ENCODE measurements around the gene FHIT. TPM values are rescaled to one million over a fixed set of nuclear protein-coding genes. Genes with fewer than 3 reads are reported as not detected.

The FHIT gene
- total RNA-seq, 2 donors from 2014 or later: 2.9 to 12.2 TPM

GRCh38 chr3:61139686-61140085 is 111.6 kb downstream of the FHIT start:
- no peak overlapping the region for H3K4me3 Mint-ChIP-seq
- no peak for ATAC-seq (replicated peaks)
- H3K27me3 Mint-ChIP-seq: no peaks in the 10 kb centered on the region
- H3K27ac Mint-ChIP-seq: no peak overlapping the region
- H3K36me3 Mint-ChIP-seq (ENCODE audit: low read depth): no peaks in the 10 kb centered on the region
- H3K9me3 Mint-ChIP-seq: no peaks in the 10 kb centered on the region
- no peaks in the 10 kb centered on the region for H3K4me1 Mint-ChIP-seq

GRCh38 chr3:61138401-61138800 is 112.9 kb downstream of the FHIT start:
- Mint-ChIP-seq H3K36me3 (ENCODE audit: low read depth) (no peaks in the 10 kb centered on the region), H3K4me1 (no peaks in the 10 kb centered on the region), H3K27me3 (no peaks in the 10 kb centered on the region), H3K9me3 (no peaks in the 10 kb centered on the region), H3K27ac (no peak overlapping the region), H3K4me3 (no peak overlapping the region)
- ATAC-seq (replicated peaks): no peak

- H3K27me3 Mint-ChIP-seq: no peaks in the 10 kb centered on the region
- no peak overlapping the region for H3K27ac Mint-ChIP-seq
- no peaks in the 10 kb centered on the region for H3K4me1 Mint-ChIP-seq
Observed at GRCh38 chr3:61136191-61136590, 115.1 kb downstream of the FHIT start.

GRCh38 chr3:61134532-61134931 is 116.7 kb downstream of the FHIT start:
- H3K27me3 Mint-ChIP-seq: no peaks in the 10 kb centered on the region
- H3K4me1 Mint-ChIP-seq: no peaks in the 10 kb centered on the region
- ATAC-seq (replicated peaks): no peak
- H3K4me3 Mint-ChIP-seq: no peak overlapping the region
- no peak overlapping the region for H3K27ac Mint-ChIP-seq
- H3K9me3 Mint-ChIP-seq: no peaks in the 10 kb centered on the region
- H3K36me3 Mint-ChIP-seq (ENCODE audit: low read depth): no peaks in the 10 kb centered on the region

More at GRCh38 chr3:61136191-61136590, 115.1 kb downstream of the FHIT start:
- ATAC-seq (replicated peaks): no peak
- H3K9me3 Mint-ChIP-seq: no peaks in the 10 kb centered on the region
- H3K4me3 Mint-ChIP-seq: no peak overlapping the region
- no peaks in the 10 kb centered on the region for H3K36me3 Mint-ChIP-seq (ENCODE audit: low read depth)

GRCh38 chr3:61132062-61132461 is 119.2 kb downstream of the FHIT start:
- Mint-ChIP-seq H3K27me3 (no peaks in the 10 kb centered on the region), H3K27ac (no peak overlapping the region), H3K9me3 (no peaks in the 10 kb centered on the region), H3K36me3 (ENCODE audit: low read depth) (no peaks in the 10 kb centered on the region), H3K4me1 (no peaks in the 10 kb centered on the region), H3K4me3 (no peak overlapping the region)
- ATAC-seq (replicated peaks): peak; percentile 48

- Mint-ChIP-seq H3K27ac (no peak overlapping the region), H3K4me1 (no peaks in the 10 kb centered on the region), H3K4me3 (no peak overlapping the region), H3K36me3 (ENCODE audit: low read depth) (no peaks in the 10 kb centered on the region), H3K27me3 (no peaks in the 10 kb centered on the region), H3K9me3 (peaks cover 10% of the 10 kb centered on the region)
- ATAC-seq (replicated peaks): no peak
Observed at GRCh38 chr3:61118830-61119229, 132.4 kb downstream of the FHIT start.

GRCh38 chr3:61117045-61117898 is 134.0 kb downstream of the FHIT start:
- Mint-ChIP-seq H3K4me1 (no peaks in the 10 kb centered on the region), H3K9me3 (peaks cover 10% of the 10 kb centered on the region), H3K4me3 (no peak overlapping the region), H3K27me3 (no peaks in the 10 kb centered on the region), H3K27ac (no peak overlapping the region), H3K36me3 (ENCODE audit: low read depth) (no peaks in the 10 kb centered on the region)
- ATAC-seq (replicated peaks): no peak

GRCh38 chr3:61114316-61114953 is 136.8 kb downstream of the FHIT start:
- no peak overlapping the region for H3K4me3 Mint-ChIP-seq
- no peaks in the 10 kb centered on the region for H3K36me3 Mint-ChIP-seq (ENCODE audit: low read depth)
- ATAC-seq (replicated peaks): no peak
- H3K9me3 Mint-ChIP-seq: peaks cover 8% of the 10 kb centered on the region
- H3K4me1 Mint-ChIP-seq: peaks cover 4% of the 10 kb centered on the region
- no peak overlapping the region for H3K27ac Mint-ChIP-seq
- H3K27me3 Mint-ChIP-seq: peaks cover 4% of the 10 kb centered on the region

- Mint-ChIP-seq H3K4me3 (no peak overlapping the region), H3K27ac (no peak overlapping the region), H3K27me3 (peaks cover 4% of the 10 kb centered on the region), H3K9me3 (peaks cover 8% of the 10 kb centered on the region), H3K36me3 (ENCODE audit: low read depth) (no peaks in the 10 kb centered on the region), H3K4me1 (peaks cover 4% of the 10 kb centered on the region)
- ATAC-seq (replicated peaks): peak; percentile 59
Observed at GRCh38 chr3:61111825-61112224, 139.4 kb downstream of the FHIT start.

GRCh38 chr3:61110576-61110975 is 140.7 kb downstream of the FHIT start:
- H3K27ac Mint-ChIP-seq: peak overlapping the region; percentile 32
- H3K4me1 Mint-ChIP-seq: peaks cover 4% of the 10 kb centered on the region
- no peaks in the 10 kb centered on the region for H3K36me3 Mint-ChIP-seq (ENCODE audit: low read depth)
- H3K27me3 Mint-ChIP-seq: peaks cover 4% of the 10 kb centered on the region
- peaks cover 13% of the 10 kb centered on the region for H3K9me3 Mint-ChIP-seq
- no peak overlapping the region for H3K4me3 Mint-ChIP-seq
- ATAC-seq (replicated peaks): peak; percentile 32

GRCh38 chr3:61108247-61109019 is 142.8 kb downstream of the FHIT start:
- Mint-ChIP-seq H3K4me1 (peaks cover 4% of the 10 kb centered on the region), H3K27ac (no peak overlapping the region), H3K36me3 (ENCODE audit: low read depth) (no peaks in the 10 kb centered on the region), H3K4me3 (no peak overlapping the region), H3K27me3 (peaks cover 4% of the 10 kb centered on the region), H3K9me3 (peaks cover 17% of the 10 kb centered on the region)
- ATAC-seq (replicated peaks): no peak

- ATAC-seq (replicated peaks): no peak
- Mint-ChIP-seq H3K4me1 (no peaks in the 10 kb centered on the region), H3K27ac (no peak overlapping the region)
Observed at GRCh38 chr3:61094608-61095007, 156.6 kb downstream of the FHIT start.

GRCh38 chr3:61093364-61093763 is 157.9 kb downstream of the FHIT start:
- Mint-ChIP-seq H3K27ac (no peak overlapping the region), H3K4me1 (no peaks in the 10 kb centered on the region), H3K4me3 (no peak overlapping the region), H3K36me3 (ENCODE audit: low read depth) (no peaks in the 10 kb centered on the region), H3K9me3 (peaks cover 8% of the 10 kb centered on the region), H3K27me3 (no peaks in the 10 kb centered on the region)
- ATAC-seq (replicated peaks): no peak

More at GRCh38 chr3:61094608-61095007, 156.6 kb downstream of the FHIT start:
- Mint-ChIP-seq H3K36me3 (ENCODE audit: low read depth) (no peaks in the 10 kb centered on the region), H3K9me3 (peaks cover 8% of the 10 kb centered on the region), H3K4me3 (no peak overlapping the region), H3K27me3 (no peaks in the 10 kb centered on the region)

- Mint-ChIP-seq H3K36me3 (ENCODE audit: low read depth) (no peaks in the 10 kb centered on the region), H3K9me3 (peaks cover 8% of the 10 kb centered on the region), H3K27ac (no peak overlapping the region), H3K4me1 (no peaks in the 10 kb centered on the region), H3K27me3 (no peaks in the 10 kb centered on the region), H3K4me3 (no peak overlapping the region)
- no peak for ATAC-seq (replicated peaks)
Observed at GRCh38 chr3:61092870-61093269, 158.4 kb downstream of the FHIT start.
